HG03439 (cell line): ENCODE data around the gene RCAN2.
"Not testable (repeated sequence)": the region's sequence is repeated elsewhere in the genome, so short reads cannot be mapped to it uniquely, and the experiment has no call there.

Experiments
- ATAC-seq: cut with Tn5 transposase; IDR thresholded peaks from one replicate; pipeline ENCODE4 v1.9.1; 2021; ENCODE audit warnings: mild to moderate bottlenecking, moderate library complexity; ENCODE audit not compliant: unreplicated experiment

RCAN2 gene

DNA sequence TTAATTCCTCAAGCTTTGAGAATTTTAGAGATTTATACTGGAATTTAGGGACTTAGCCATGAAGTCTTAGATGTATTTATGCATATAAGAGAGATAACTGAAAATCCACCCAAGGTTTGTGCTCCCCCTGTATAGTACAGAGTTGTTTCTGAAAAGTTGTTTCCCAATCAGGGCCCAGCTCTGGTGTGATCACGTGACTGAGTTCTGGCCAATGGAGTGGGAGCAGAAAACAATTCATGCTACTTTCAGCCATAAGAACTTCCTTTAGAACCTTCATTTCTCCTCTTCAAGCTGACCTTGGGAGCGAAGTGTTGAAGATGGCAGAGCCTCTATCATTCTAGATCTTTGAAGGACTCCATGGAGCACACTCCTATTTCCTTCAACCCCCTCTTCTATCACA lies 151.0 kb downstream of the RCAN2 start:
- no peak for ATAC-seq

DNA sequence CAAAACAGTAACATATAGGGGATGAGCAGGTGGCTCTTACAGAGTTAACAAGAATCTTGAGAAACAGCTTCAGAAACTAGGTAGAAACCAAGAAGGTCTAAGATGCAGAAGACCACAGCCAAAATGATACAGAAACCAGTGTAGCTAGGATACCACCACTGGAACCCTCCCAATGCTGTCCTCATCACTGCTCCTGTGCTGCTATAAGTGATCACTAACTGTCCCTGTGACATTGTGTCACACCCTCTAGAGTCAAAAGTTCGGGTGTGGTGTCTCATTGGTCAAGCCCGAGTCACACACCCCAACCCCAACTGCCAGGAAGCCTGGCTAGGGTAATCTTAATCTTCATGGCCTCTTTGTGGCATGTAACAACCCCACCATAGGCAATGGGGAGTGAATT lies 153.1 kb downstream of the RCAN2 start:
- ATAC-seq, result no peak

DNA sequence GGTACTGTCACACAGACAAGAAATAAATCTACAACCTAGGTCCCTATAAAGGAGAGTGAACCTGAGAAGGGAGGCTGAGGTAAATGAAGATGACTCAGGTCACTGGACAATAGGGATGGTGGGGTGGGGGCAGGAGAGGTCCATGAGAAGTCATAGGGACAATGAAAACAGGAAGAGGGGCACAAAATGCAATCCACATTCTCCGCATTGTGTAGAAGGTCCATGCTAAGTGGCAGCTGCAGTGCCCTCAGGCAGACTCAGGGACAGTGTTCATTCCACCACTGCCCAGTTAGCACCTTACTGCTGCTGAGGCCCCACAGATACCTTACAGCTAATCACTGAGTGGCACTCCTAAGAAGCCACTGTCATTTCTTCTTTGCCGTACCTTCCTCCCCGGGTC lies 156.8 kb downstream of the RCAN2 start:
- no peak for ATAC-seq

DNA sequence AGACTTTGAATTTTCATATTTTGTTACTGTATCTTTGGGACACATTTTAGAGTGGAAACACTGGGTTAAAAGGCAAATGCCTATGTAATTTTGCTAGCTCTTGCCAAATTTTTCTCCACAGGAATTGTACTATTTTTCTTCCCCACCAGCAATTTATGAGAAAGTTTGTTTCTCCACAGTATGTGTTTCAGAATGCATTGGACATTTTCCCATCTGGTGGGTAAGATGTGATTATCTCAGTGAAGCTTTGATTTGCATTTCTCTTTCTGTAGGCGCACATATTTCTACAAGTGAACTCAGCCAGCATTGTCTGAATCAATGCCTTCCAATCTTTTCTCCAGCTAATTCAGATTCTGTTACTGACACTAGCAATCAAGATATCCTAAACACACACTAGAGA lies 157.8 kb downstream of the RCAN2 start:
- no peak for ATAC-seq

DNA sequence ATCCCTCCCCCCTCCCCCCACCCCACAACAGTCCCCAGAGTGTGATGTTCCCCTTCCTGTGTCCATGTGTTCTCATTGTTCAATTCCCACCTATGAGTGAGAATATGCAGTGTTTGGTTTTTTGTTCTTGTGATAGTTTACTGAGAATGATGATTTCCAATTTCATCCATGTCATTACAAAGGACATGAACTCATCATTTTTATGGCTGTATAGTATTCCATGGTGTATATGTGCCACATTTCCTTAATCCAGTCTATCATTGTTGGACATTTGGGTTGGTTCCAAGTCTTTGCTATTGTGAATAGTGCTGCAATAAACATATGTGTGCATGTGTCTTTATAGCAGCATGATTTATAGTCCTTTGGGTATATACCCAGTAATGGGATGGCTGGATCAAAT lies 158.8 kb downstream of the RCAN2 start:
- ATAC-seq, result not testable (repeated sequence)

DNA sequence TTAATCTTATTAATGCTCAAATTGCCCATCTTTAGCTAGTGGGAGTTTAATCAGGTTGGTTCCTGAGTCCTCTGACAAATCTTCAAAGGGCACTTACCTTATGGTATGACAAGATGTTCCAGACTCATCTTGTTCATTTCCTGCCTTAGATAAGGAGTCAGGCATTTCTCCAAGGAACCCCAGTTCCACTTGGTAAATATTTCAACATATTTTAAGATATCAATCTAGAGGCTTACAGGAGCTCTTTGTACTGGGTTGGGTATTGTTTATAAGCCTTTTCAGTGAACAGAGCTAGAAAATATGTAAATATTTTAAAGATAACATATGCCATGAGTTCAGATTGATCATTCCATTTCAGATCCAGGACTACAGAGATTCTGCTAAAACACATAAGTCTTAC lies 159.8 kb downstream of the RCAN2 start:
- no peak for ATAC-seq

DNA sequence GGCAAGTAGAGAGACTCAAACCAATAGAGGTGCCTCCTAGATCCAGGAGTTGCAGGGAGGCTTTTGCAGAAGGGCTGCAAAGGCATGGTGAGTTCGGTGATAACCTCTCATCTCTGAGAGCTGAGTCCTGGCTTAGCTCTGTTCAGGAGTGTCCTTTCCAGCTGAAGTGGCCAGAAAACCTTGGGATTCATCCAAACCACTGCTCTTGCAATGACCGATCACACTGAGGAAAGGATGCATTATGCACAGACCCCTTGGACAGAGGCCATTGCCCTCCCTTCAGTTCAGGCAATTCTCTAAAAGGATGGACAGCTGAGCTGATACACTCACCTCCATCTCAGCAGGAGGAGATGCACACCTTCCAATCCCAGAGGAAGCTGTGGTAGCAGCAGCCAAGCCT lies 161.7 kb downstream of the RCAN2 start:
- ATAC-seq, result no peak

DNA sequence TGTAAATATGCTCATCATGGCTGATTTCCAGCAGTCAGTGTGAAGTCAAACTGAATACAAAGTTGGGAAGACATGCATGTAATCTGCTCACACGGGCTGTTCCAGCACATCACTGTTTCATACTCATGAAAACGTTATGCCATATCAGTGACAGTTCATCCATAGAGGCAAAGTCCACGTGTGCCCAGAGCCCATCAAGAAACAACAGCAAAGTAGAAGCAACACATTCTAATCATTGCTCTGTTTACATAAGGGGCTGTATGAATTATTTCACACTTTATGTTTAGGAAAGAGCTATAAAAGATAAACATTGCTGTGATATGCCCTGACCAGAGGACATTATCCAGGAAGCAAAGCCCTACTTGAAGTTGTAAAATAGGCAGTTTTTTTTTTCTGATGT lies 163.5 kb downstream of the RCAN2 start:
- ATAC-seq, result no peak

DNA sequence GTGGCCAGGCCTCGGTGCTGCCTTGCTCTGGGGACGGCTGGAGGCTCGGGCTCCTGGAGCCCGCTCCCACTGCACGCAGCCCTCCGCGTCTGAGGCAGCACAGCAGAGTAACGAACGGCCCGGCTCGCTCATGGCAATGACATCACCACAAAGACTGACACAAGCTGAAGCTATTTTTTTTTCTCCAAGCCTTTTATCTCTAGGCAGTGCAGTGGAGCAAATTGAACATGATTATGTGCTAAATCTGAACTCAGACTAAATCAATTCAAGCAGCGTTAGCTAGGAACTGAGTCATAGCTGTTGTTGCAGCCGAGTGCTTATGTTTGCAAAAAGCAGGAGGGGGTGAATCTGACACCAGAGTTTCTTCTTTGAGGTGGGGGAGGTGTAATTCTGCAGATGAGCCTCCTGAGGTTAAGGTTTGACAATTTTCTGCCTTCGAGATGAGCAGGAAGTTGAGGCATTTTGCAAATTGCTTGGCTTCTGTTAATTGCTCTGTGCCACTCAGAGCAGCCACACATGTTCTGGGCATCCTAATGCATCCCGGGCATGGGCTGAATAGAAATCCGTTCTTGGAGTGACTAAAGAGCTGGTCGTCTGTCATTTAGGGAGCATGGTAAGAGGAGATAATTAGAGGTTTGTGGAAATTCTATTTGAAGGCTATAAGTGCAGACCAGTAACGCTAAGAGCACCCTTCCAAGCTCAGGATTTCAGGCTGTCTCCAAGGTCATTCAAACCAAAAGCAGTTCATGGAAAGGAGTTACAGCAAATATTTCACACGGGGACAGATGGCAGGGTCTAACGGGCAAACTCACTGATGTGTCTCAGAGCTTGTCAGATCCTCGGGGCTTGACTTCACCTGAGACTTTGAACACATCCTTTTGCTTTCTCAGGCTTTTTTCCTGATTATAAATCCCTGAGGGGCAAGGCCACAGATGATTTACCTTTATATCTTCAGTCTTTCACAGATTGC lies 165.4 kb downstream of the RCAN2 start:
- no peak for ATAC-seq

DNA sequence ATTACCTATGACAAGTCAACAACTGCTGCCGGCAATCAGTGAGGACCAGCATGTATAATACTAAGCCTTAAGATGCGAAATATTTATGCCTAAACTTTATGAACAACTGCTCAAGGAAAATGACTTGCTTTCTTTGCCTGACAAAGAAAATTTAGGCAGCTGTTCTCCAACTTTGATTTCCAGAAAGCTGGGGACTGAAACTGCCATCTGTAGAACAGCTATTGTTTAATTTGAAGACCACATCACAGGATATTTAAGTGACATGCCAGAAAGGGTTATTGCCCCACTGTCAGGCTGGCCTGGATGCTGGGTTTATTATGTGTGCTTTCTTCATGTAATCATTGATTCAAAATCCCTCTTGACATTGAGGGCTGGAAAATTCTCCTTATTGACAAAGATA lies 166.5 kb downstream of the RCAN2 start:
- no peak for ATAC-seq

DNA sequence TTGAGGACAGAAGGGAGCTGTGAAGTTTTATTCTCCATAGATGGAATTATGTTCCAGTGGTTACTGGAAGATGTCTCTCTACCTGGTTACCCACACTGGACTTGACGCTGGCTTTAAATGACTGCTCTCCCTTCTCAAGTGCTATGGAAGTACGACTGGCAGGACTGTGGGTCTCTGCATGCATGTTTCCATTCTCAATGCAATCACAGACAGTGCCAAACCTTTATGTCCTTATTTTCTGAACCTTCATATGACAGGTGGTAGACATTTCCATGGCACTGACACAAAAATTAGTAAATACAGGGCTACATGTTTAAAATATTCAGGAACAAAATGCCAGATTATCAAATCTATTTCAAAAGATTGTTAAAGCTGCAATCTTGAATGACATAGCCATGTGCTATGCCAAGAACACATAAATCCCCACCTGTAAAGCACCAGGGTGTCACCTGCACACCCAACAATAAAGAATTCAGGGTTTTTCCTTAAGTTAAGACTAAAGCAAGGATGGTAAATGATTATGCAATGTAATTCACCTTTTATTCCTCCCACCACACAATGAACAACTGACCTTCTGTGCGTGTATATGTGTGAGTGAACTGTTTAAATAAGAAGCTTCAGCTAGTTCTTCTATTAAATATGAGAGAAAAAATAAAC lies 167.2 kb downstream of the RCAN2 start:
- no peak for ATAC-seq

DNA sequence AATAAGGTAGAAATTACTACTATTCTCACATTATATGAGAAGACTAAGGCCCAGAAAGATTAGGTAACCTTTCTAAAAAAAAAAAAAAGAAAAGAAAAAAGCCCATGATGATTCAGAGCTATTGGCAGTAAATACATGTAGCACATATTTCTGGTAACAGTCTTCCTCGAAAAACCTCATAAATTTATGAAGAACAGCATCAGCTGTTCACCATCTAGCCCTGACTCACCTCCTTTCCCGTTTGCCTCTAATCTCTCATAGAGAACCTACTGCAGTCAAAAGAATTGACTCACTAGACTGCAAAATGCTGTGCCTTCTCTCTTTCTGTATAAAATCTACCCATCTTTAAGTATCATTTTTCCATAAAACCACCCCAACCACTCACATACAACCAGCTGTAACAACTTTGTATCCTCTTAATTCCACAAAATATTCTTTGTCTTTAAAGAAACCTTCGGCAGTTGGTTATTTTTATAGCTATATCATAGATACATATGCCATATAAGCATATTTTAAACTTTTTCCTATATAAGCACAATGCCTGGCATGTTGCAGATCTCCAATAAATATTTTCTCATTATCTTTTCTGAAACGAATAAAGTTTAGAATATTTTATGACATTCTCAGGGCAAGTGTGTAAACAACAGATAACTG lies 167.8 kb downstream of the RCAN2 start:
- ATAC-seq, result no peak

DNA sequence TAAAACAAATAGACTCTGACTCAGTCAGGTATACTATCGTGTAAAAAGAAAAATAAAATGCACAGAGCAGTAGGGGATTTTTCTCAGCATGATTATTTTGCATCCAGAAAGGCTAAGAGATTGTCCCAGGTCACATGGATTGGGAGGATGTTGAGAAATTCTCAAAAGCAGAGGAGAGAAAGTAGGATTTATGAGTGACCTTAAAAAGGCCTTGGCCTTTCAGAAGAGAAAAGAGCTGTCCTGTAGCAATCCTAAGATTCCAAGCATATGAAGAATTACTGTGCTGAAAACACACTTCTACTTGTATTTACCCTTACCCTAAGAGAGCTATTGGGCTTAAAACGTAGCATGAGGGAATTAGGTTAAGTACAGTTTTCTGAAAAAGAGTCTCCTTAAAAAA lies 170.7 kb downstream of the RCAN2 start:
- no peak for ATAC-seq

DNA sequence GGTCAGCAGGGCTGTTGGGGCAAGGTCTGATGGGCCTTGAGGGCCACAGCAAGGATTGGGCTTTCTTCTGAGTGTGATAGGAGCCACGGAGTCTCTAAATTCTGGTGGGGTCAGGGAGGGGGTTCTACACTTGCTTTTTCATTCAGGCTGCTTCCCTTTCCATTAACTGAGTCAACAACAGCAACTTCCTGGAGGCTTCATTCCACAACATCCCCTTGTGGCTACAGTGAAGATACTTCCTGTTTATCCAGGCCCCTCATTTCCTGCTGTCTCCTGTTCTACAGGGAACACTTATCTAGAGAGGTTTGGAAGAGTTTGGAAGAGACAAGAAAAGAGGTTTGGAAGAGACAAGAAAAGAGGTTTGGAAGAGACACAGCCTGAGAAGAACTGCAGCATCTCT lies 175.7 kb downstream of the RCAN2 start:
- no peak for ATAC-seq

DNA sequence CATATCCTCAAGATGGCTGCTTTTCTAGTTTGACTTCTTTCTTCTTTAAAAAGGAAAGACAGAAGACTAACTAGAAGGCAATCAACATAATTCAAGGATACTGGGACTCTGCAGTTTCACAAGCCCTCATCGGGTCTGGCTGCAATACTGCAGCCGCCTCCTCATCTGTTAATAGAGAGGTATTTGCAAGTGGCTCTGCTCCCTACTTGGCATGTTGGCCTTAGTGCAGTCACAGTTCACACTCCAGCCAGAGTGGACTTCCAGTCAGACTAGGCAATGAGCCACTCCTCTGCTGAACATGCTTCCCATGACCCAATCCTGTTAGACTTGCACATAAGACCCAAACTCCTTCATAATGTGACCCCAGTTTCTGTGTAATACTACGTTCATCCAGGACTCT lies 178.6 kb downstream of the RCAN2 start:
- ATAC-seq, result no peak

DNA sequence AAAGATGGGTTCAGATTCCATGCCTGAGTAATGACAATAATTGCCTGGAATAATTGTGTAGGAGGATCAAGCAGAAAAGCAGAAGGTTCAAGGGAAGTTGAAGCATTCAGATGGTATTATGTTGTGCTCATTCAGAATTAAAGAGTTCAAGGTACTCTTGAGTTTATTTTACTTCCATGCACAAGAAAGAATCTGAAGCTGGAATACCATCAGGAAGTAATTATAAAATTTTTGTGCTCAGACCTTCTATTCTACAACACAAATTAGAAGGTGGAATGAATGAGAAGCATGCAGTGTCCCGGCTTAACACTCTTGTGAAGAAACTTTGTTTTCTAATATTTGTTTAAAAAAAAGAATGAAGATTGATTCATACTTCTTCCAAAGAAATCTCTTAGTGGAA lies 181.1 kb downstream of the RCAN2 start:
- no peak for ATAC-seq

DNA sequence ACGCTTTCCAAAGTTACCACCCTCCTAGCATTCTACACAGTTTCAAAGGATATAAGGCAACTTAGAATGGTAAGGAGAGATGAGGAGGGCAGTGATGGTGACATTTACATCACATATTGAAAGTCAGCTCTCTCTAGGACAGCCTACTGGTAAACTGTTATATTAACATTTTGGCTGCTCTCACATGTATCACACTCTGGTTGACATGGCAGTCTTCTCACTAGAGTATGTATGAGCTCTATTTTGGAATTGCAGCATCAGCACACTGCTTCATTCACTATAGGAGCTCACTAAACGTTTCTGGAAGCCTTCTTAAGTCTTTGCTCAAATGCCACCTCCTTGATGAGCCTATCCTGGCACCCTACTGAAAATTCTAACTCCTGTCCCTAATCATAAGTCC lies 184.8 kb downstream of the RCAN2 start:
- ATAC-seq, result no peak

DNA sequence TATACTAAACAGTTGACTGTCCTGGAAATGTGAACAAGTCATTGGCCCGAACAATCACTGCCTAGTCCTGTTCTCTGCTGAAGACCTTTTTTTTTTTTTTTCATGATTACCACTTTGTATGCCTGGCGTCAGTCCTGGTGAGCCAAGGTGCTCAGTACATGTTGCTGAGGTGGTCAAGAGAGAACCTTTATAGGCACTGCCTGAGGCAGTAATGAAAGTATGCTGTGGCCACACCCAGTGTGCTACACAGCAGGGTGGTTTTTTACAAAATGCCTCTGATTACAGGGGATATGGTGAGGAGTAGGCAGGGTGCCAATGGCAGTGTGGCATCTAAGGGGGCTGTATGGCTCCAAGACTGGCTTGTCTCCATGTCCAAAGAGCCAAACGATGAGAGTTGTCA lies 185.4 kb downstream of the RCAN2 start:
- ATAC-seq, result no peak

DNA sequence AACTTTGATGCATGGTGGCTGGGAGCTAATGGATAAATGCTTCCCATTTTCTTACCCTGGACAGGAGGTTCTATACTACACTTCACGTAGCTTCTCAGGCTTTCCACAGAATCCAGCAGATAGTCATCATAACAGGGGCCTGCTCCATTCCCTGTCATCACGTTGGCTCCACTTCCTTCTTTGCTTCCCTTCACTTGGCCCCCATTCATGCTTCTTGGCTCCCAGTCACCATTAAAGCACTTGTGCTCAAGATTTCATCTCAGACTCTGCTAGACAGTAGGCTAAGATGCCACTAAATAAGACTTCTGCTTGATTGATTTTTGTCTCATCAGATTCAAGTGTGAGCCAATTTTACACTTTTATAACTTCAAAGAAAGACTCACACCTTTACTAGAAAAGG lies 186.0 kb downstream of the RCAN2 start:
- ATAC-seq, result no peak

DNA sequence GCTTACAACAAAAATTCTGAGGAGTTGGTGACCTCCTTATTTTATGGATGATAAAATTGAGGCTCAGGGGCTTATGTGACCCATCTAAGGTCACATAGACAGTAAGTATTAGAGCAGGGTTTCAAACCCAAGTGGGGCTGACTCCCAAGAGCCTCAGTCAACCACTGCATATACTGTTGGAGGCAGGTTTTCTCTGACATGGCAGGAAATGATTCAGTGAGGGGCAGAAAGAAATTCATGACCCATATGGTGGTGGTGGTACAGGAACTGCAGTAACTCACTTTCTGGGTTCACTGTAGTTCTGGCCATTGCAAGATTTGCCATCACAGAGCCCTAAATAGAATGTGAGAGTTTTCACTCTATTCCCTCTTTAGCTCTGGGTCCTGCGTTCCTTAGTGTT lies 188.4 kb downstream of the RCAN2 start:
- no peak for ATAC-seq

DNA sequence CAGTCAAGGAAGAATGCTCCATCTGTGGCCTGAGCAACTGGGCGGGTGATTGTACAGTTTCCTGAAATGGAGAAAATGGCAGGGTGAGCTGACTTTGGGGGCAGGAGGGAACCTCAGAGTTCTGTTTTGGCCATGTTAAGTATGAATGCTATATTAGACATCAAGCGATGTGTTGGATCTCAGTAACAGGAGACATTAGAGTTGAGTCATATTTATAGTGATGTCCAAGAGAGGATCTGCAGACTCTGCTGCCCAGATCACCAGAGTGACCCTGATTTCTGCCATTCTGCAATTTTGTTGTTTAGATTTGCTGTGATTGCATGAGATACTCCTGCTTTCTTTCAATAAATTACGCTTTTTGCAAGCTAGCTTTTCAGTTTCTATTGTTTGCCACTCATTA lies 189.1 kb downstream of the RCAN2 start:
- no peak for ATAC-seq

DNA sequence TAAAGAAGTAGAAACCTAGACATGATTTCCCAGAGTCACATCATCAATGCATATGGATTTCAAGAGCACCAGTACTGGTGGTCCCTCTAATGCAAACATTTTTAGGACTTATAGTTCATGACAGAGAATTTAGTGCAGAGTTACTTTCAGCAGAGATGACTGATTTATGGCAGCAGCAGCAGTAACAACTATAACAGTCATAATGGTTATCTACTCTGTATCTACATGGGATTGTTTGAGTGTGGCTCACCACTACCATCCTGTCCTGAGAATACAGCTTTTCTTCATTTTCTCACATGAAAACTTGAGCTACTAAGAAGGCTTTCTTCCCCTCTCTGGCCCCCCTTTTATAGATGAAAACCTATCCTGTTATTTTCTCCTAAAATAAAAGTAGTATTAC lies 192.0 kb downstream of the RCAN2 start:
- no peak for ATAC-seq
